ENCODE data around the gene PFKL.

DNA sequence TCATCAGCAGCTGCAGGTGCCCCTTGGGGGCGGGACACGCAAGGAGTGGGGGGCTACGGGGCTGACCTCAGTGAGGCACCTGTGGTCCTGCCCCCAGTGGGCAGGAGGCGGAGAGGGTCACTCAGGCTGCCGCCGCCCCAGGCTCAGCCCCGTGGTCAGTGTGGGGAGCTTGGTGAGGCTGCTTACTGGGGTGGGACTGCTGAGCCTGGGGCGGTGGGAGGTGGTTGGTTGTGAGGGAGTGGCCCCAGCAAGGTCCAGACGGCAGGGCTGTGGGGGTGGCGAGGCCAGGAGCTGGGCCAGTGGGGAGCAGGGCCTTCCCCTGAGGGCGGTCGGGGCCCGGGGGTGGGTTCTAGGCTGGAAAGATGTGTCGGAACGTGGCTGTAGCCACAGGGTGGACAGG is 14.3 kb downstream of the PFKL start:
- no peak for TF ChIP-seq POLR2A (IDR thresholded peaks at IDR 0.05; ENCODE audit: low read depth, low read length)
- no peak for TF ChIP-seq SPI1 (IDR thresholded peaks at IDR 0.05; ENCODE audit: low read depth, low read length)

All from GM12891 (cell line).